GM12878 (cell line): ENCODE results near the gene CXXC5. TPM values are rescaled to one million over a fixed set of nuclear protein-coding genes. Genes with fewer than 3 reads are reported as not detected.

ENCODE experiments used
- ATAC-seq: fragments of 200-7000 bp; cut with Tn5 transposase; 3 replicates; pipeline ENCODE4 v1.9.1; 2020; ENCODE audit warnings: mild to moderate bottlenecking, moderate library complexity
- BruUV-seq: library from RNA; stranded (reverse); fragments of 400-500 nt; replicated peaks from 2 replicates; lab custom pipeline; 2021; lab: Mats Ljungman, UMichigan
- CTCF ChIA-PET: fragments of 300-600 bp; sonication (Branson Sonifier 250); formaldehyde crosslinking; extraction: SDS; loops from one replicate; lab custom pipeline; 2021; ENCODE audit warnings: inconsistent platforms; lab: Yijun Ruan, JAX
- POLR2A ChIA-PET: fragments of 350-600 bp; formaldehyde crosslinking; extraction: SDS; loops from one replicate; lab custom pipeline; 2021; ENCODE audit warnings: inconsistent platforms; lab: Charles Lee
- RAD21 ChIA-PET: fragments of 300-600 bp; sonication (Branson Sonifier 250); formaldehyde crosslinking; loops from one replicate; lab custom pipeline; 2023; ENCODE audit warnings: antibody characterized with exemption; ENCODE audit not compliant: unreplicated experiment; lab: Charles Lee
- SMC1A ChIA-PET: fragments of 300-600 bp; sonication (Branson Sonifier 250); formaldehyde crosslinking; loops from one replicate; lab custom pipeline; 2023; ENCODE audit not compliant: unreplicated experiment, uncharacterized antibody; lab: Charles Lee
- DNase-seq: peaks from one replicate; pipeline ENCODE4 v3.0.0-alpha.2; 2011; ENCODE audit warnings: low read depth, low spot score
- FAIRE-seq: peaks from 3 replicates; lab custom pipeline; 2011; peaks lifted over from hg19 to GRCh38; lab: Jason Lieb, UNC
- H2AFZ ChIP-seq: 2 replicates; pipeline ENCODE4 v1.6.0; 2011; ENCODE audit warnings: low read depth, low read length, control low read depth; ENCODE audit not compliant: control insufficient read depth
- H3K27ac ChIP-seq: 2 replicates; pipeline ENCODE4 v1.5.1; 2011; ENCODE audit warnings: control low read depth; ENCODE audit not compliant: control insufficient read depth, insufficient read depth
- H3K27me3 ChIP-seq, 2 experiments: replicated peaks in 1 of 2; 2 replicates each; pipeline versions ENCODE4 v1.6.0 to v1.6.1; 2011; ENCODE audit warnings: low read length in 1 of 2; ENCODE audit not compliant: control insufficient read depth in 2 of 2, insufficient read depth in 2 of 2
- H3K36me3 ChIP-seq, 2 experiments: 2 replicates each; pipeline ENCODE4 v1.5.1; 2011; ENCODE audit warnings: low read length in 1 of 2; ENCODE audit not compliant: control insufficient read depth in 2 of 2, insufficient read depth in 2 of 2
- H3K4me1 ChIP-seq: 2 replicates; pipeline ENCODE4 v1.6.1; 2011; ENCODE audit warnings: mild to moderate bottlenecking, low read length, moderate library complexity, mixed read lengths; ENCODE audit not compliant: control insufficient read depth, insufficient read depth
- H3K4me2 ChIP-seq: 2 replicates; pipeline ENCODE4 v1.6.0; 2011; ENCODE audit warnings: control low read depth; ENCODE audit not compliant: control insufficient read depth, insufficient read depth
- H3K4me3 ChIP-seq: fragments of 200-600 bp; sonication (generic); 2 replicates; pipeline ENCODE4 v1.5.1; 2016
- H3K79me2 ChIP-seq: 2 replicates; pipeline ENCODE4 v1.6.0; 2011; ENCODE audit warnings: low read length; ENCODE audit not compliant: control insufficient read depth, insufficient read depth
- H3K9ac ChIP-seq: 2 replicates; pipeline ENCODE4 v1.8.0; 2011; ENCODE audit warnings: low read length, control low read depth, mixed read lengths; ENCODE audit not compliant: control insufficient read depth, insufficient read depth
- H3K9me3 ChIP-seq: replicated peaks from 3 replicates; pipeline ENCODE4 v1.5.1; 2011; ENCODE audit warnings: mild to moderate bottlenecking, low read length; ENCODE audit not compliant: control insufficient read depth, insufficient read depth
- H4K20me1 ChIP-seq: 2 replicates; pipeline ENCODE4 v1.6.0; 2011; ENCODE audit not compliant: control insufficient read depth, insufficient read depth
- CBFB ChIP-seq: IDR thresholded peaks from 2 replicates; pipeline ENCODE4 v1.6.1; 2016; ENCODE audit warnings: antibody characterized with exemption, low read depth
- FOXK2 ChIP-seq: fragments of 450-650 bp; IDR thresholded peaks from 2 replicates; pipeline ENCODE4 v1.6.1; 2017; ENCODE audit warnings: mild to moderate bottlenecking, moderate library complexity
- IKZF1 ChIP-seq: fragments of 450-650 bp; conservative IDR thresholded peaks from 2 replicates; pipeline ENCODE4 v1.6.1; 2017; ENCODE audit warnings: antibody characterized with exemption, mild to moderate bottlenecking
- POLR2A ChIP-seq: IDR thresholded peaks from 2 replicates; pipeline ENCODE4 v1.6.1; 2011; ENCODE audit warnings: low read depth, mild to moderate bottlenecking, low read length
- POLR2AphosphoS2 ChIP-seq: IDR thresholded peaks from 2 replicates; pipeline ENCODE4 v1.6.1; 2011; ENCODE audit warnings: low read depth, mild to moderate bottlenecking, low read length, improper control_type of control experiment, moderate library complexity
- SMAD5 ChIP-seq: IDR thresholded peaks from 2 replicates; pipeline ENCODE4 v1.6.1; 2016; ENCODE audit warnings: antibody characterized with exemption, low read depth
- SMARCA5 ChIP-seq: fragments of 450-650 bp; IDR thresholded peaks from 2 replicates; pipeline ENCODE4 v1.6.1; 2017; ENCODE audit warnings: mild to moderate bottlenecking
- TARDBP ChIP-seq: IDR thresholded peaks from 2 replicates; pipeline ENCODE4 v1.6.1; 2016; ENCODE audit warnings: borderline replicate concordance
- whole genome bisulfite sequencing: methylation state at CpG from one replicate; pipeline ENCODE4 v1.1.6; 2016; ENCODE audit warnings: low lambda C conversion rate; ENCODE audit not compliant: insufficient replicate concordance, insufficient coverage; ENCODE audit errors: missing lambda C conversion rate; 5-methylcytosine and 5-hydroxymethylcytosine counted together
- in situ Hi-C: fragments of 300-500 bp; cut with MboI; formaldehyde crosslinking; loops from 9 replicates; pipeline ENCODE4 v1.14.3; 2018; ENCODE audit warnings: mixed read lengths
- intact Hi-C: fragments of 100-400 bp; cut with micrococcal nuclease; formaldehyde crosslinking; loops from one replicate; pipeline ENCODE4 v1.14.2; 2022; ENCODE audit not compliant: unreplicated experiment
- polyA plus RNA-seq, 11 experiments: library from polyadenylated mRNA; depleted of rRNA in 4 of 11; unstranded in 6 of 11; stranded (reverse) in 5 of 11; fragments of >200 nt; fragmentation: Nextera tagmentation in 4 of 11; fragmentation: Illumina TruSeq in 1 of 11; extraction: Ambion mirVana in 4 of 11; extraction: Trizol in 1 of 11; gene quantifications; 1 replicate in 1 of 11; 2 replicates in 10 of 11; pipeline versions ENCODE4 v1.2.1 to v1.2.3, GENCODE V29; 2011 to 2016; ENCODE audit warnings: inconsistent platforms in 2 of 11, missing spikeins in 2 of 11, low read depth in 1 of 11
- total RNA-seq, 4 experiments: library from RNA; depleted of rRNA in 3 of 4; stranded (reverse); fragments of >200 nt in 3 of 4; fragmentation: Illumina TruSeq in 1 of 4; extraction: Trizol in 1 of 4; gene quantifications; 2 replicates each; pipeline versions ENCODE4 v1.2.1 to v1.2.3, GENCODE V29; 2013 to 2021

CXXC5 gene
- total and polyA plus RNA-seq, 10 of the 15 experiments (the other 5 are each of a cell fraction or from before 2014, with no cell fraction given): 1.8 to 90.8 (median 40.7) TPM

DNA sequence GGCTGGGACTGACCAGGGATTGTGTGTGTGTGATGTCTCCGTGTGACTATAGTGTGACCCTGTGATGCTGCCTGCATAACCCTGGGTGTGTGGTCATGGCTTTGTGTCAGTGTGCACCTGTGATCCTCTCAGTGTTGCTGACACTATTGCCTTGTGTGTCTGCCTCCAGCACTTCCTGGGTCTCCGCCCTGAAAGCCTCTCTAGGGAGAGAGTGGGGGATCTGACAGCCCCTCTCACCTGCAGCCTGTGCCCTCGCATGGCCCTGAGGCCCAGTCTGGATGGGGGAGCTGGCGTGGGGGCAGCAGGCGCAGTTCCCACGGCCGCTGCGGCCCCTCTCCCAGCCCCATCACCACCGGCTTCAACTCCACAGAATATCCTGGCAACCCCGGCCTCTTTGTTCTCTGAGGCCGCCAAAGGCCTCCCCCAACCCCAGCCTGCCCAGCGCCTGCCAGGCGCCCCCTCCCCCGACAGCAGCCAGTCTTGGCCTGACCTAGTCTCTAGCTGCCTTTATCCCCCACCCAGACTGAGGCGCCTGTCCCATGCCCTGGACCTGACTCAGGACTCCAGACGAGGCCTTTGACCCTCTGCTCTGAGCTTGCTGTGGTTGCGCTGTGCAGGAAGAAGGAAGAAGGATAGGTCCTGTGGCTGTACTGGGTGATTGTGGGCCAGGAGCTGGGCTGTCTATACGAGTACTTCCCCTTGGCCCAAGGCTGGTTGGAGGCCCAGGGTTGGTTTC is 38.7 kb downstream of the CXXC5 start:
- RAD21 ChIA-PET: interaction anchor here (9.2 kb wide), 1 partner anchor 52 kb away, joined by 241 read pairs; no protein-coding TSS in a partner anchor
- intact Hi-C loops: no loop called here
- Histone ChIP-seq H3K79me2 (no peaks in the 10 kb centered on the region), H3K27me3 (no peaks in the 10 kb centered on the region), H3K9me3 (no peaks in the 10 kb centered on the region), H3K27ac (no peak overlapping the region), H3K4me1 (peaks cover 12% of the 10 kb centered on the region), H3K9ac (no peak overlapping the region), H3K4me2 (no peak overlapping the region), H3K36me3 (peaks cover 20% of the 10 kb centered on the region in 2 experiments), H4K20me1 (no peaks in the 10 kb centered on the region; the same call in 1 of the 2 replicates), H3K4me3 (no peak overlapping the region), H2AFZ (no peak overlapping the region)
- DNase-seq (no peak), ATAC-seq (no peak; the same call in 2 of the 3 replicates), FAIRE-seq (no peak)
- 86% methylated on average over 17 of the region's 18 CpGs for WGBS
- POLR2A ChIA-PET: no interaction called here
- no TSS peak for BruUV-seq
- CTCF ChIA-PET: interaction anchor here (0.7 to 10.5 kb wide), 4 partner anchors 12 to 80 kb away, joined by 3 to 335 read pairs (median 4); no protein-coding TSS in a partner anchor
- in situ Hi-C loops: no loop called here
- TF ChIP-seq TARDBP (peak; percentile 67; the same call in 1 of the 2 replicates), SMARCA5 (no peak), SMAD5 (no peak), POLR2A (peak; percentile 28; the same call in 1 of the 2 replicates), CBFB (no peak)
- SMC1A ChIA-PET: interaction anchor here (0.6 to 7.7 kb wide), 3 partner anchors 16 to 280 kb away, joined by 5 to 212 read pairs (median 34); no protein-coding TSS in a partner anchor

DNA sequence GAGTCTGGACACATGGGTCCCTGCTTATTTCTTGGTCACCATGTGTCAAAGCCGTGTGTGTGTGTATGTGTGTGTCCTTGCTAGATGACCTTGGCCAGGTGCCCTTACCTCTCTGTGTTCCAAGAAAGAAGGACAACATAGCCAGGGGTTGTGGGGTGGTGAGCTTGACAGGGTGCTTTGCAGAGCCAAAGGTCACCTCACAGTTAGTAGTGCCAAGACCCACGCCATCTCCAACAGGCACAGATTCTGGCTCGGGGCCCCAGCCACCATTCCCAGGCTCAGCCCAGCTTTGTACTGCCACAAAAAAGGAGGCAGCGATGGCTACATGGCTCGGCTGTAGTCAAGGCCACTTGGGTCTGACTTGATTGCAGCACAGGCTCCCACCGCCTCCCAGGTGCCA is 39.5 kb downstream of the CXXC5 start:
- 91% methylated on average over 6 of the region's 6 CpGs for WGBS

More for the DNA sequence above, 39.5 kb downstream of the CXXC5 start:
- SMC1A ChIA-PET: interaction anchor here (5.7 to 7.7 kb wide), 2 partner anchors 17 to 53 kb away, joined by 34 to 212 read pairs; no protein-coding TSS in a partner anchor
- CTCF ChIA-PET: interaction anchor here (0.7 to 10.5 kb wide), 5 partner anchors 13 to 79 kb away, joined by 3 to 335 read pairs (median 4); no protein-coding TSS in a partner anchor
- Histone ChIP-seq H3K27me3 (no peaks in the 10 kb centered on the region), H3K36me3 (peaks cover 13 to 20% of the 10 kb centered on the region in 2 experiments), H4K20me1 (no peaks in the 10 kb centered on the region; the same call in 1 of the 2 replicates), H3K27ac (no peak overlapping the region), H3K4me3 (no peak overlapping the region), H3K9ac (no peak overlapping the region), H3K79me2 (no peaks in the 10 kb centered on the region), H3K4me2 (no peak overlapping the region), H3K9me3 (no peaks in the 10 kb centered on the region), H2AFZ (no peak overlapping the region), H3K4me1 (peaks cover 12% of the 10 kb centered on the region)
- TF ChIP-seq POLR2AphosphoS2: peak; percentile 58; the same call in 1 of the 2 replicates
- no peak for TF ChIP-seq FOXK2
- peak; percentile 24; the same call in 1 of the 2 replicates for TF ChIP-seq POLR2A
- TF ChIP-seq IKZF1: no peak
- POLR2A ChIA-PET: interaction anchor here (4.1 kb wide), 1 partner anchor 51 kb away, joined by 44 read pairs; no protein-coding TSS in a partner anchor
- DNase-seq (no peak), FAIRE-seq (no peak), ATAC-seq (no peak)
- in situ Hi-C loops (no loop called here), intact Hi-C loops (no loop called here)
- RAD21 ChIA-PET: interaction anchor here (0.6 to 9.2 kb wide), 3 partner anchors 35 to 265 kb away, joined by 3 to 241 read pairs (median 42); no protein-coding TSS in a partner anchor
- BruUV-seq: no TSS peak
